A549 (cell line): Measurements from ENCODE around the gene PCK1. TPM values are rescaled to one million over a fixed set of nuclear protein-coding genes. Genes with fewer than 3 reads are reported as not detected.

Source experiments
- ATAC-seq, 2 experiments: fragments of 200-7000 bp in 1 of 2; fragments of >200 bp in 1 of 2; cut with Nextera tagmentation in 1 of 2; cut with Tn5 transposase in 1 of 2; 3 replicates each; pipeline versions ENCODE4 v1.8.0 to v1.9.1; 2018 to 2020; ENCODE audit warnings: mild to moderate bottlenecking in 1 of 2, moderate library complexity in 1 of 2
- CTCF ChIA-PET: fragments of 300-600 bp; sonication (Branson Sonifier 250); formaldehyde crosslinking; extraction: SDS; loops from one replicate; lab custom pipeline; 2021; ENCODE audit warnings: antibody characterized with exemption, inconsistent platforms; lab: Yijun Ruan, JAX
- POLR2A ChIA-PET: fragments of 350-600 bp; formaldehyde crosslinking; extraction: SDS; loops from one replicate; lab custom pipeline; 2021; ENCODE audit warnings: antibody characterized with exemption, inconsistent platforms; lab: Yijun Ruan, JAX
- DNase-seq, 2 experiments: peaks; one replicate each; pipeline versions ENCODE4 v3.0.0 to v3.0.0-alpha.2; 2011 to 2016; ENCODE audit warnings: low read depth in 1 of 2, low spot score in 1 of 2
- FAIRE-seq: peaks from 2 replicates; lab custom pipeline; 2011; peaks lifted over from hg19 to GRCh38; lab: Jason Lieb, UNC
- H3K27ac ChIP-seq, 2 experiments: fragments of >200 bp; sonication (Bioruptor Twin); formaldehyde crosslinking; 3 replicates each; pipeline ENCODE4 v1.5.1; 2016 to 2017
- H3K4me1 ChIP-seq: fragments of >200 bp; sonication (Bioruptor Twin); formaldehyde crosslinking; 3 replicates; pipeline ENCODE4 v1.6.1; 2016
- H3K4me2 ChIP-seq: fragments of >200 bp; sonication (Bioruptor Twin); formaldehyde crosslinking; 3 replicates; pipeline ENCODE4 v1.6.1; 2016
- H3K4me3 ChIP-seq: fragments of >200 bp; sonication (Bioruptor Twin); formaldehyde crosslinking; 3 replicates; pipeline ENCODE4 v1.5.1; 2016
- H3K9me3 ChIP-seq: fragments of >200 bp; sonication (Bioruptor Twin); formaldehyde crosslinking; 3 replicates; pipeline ENCODE4 v1.6.1; 2016
- BHLHE40 ChIP-seq: IDR thresholded peaks from 2 replicates; pipeline ENCODE4 v1.6.1; 2012; ENCODE audit warnings: low read depth, low read length, inconsistent platforms
- CBX8 ChIP-seq: fragments of 200-600 bp; sonication (generic); IDR thresholded peaks from 2 replicates; pipeline ENCODE4 v1.6.1; 2016
- CHD2 ChIP-seq: fragments of 150-350 bp; IDR thresholded peaks from 2 replicates; pipeline ENCODE4 v1.6.1; 2014; ENCODE audit warnings: low read length; ENCODE audit not compliant: partially characterized antibody
- EHMT2 ChIP-seq: fragments of 200-600 bp; sonication (generic); IDR thresholded peaks from 2 replicates; pipeline ENCODE4 v1.6.1; 2016; ENCODE audit warnings: antibody characterized with exemption, low read depth, mild to moderate bottlenecking, moderate library complexity
- FOXS1 ChIP-seq: fragments of 250-450 bp; sonication (Bioruptor Pico); IDR thresholded peaks from 2 replicates; pipeline ENCODE4 v1.5.0; 2020; ENCODE audit warnings: mild to moderate bottlenecking, moderate library complexity
- HEYL ChIP-seq: fragments of 250-450 bp; sonication (Bioruptor Pico); IDR thresholded peaks from 2 replicates; pipeline ENCODE4 v1.8.0; 2021; ENCODE audit warnings: mild to moderate bottlenecking, moderate library complexity
- HOXB13 ChIP-seq: fragments of 250-450 bp; sonication (Bioruptor Pico); IDR thresholded peaks from 2 replicates; pipeline ENCODE4 v1.5.0; 2020; ENCODE audit warnings: low read depth, mild to moderate bottlenecking, moderate library complexity
- KDM5A ChIP-seq: fragments of 200-600 bp; sonication (generic); IDR thresholded peaks from 2 replicates; pipeline ENCODE4 v1.6.1; 2016; ENCODE audit warnings: antibody characterized with exemption, mild to moderate bottlenecking
- MAFK ChIP-seq: fragments of 450-650 bp; IDR thresholded peaks from 2 replicates; pipeline ENCODE4 v1.6.1; 2014; ENCODE audit not compliant: partially characterized antibody
- SMC3 ChIP-seq: fragments of >200 bp; sonication (Bioruptor Twin); formaldehyde crosslinking; IDR thresholded peaks from 3 replicates; pipeline ENCODE4 v1.6.1; 2018; ENCODE audit warnings: inconsistent platforms
- ZC3H11A ChIP-seq: fragments of 450-650 bp; IDR thresholded peaks from 2 replicates; pipeline ENCODE4 v1.6.1; 2014; ENCODE audit warnings: antibody characterized with exemption, mild to moderate bottlenecking
- WGBS: methylation state at CpG from one replicate; pipeline ENCODE4 v1.1.6; 2017; ENCODE audit errors: missing lambda C conversion rate; 5-methylcytosine and 5-hydroxymethylcytosine counted together
- polyA plus RNA-seq, 4 experiments: library from polyadenylated mRNA; depleted of rRNA in 3 of 4; stranded (reverse); fragments of >200 nt; fragmentation: RNase III in 1 of 4; extraction: RNeasy Plus Mini Kit Qiagen cat#74134 plus additional on column Dnase treatment in 1 of 4; gene quantifications; 2 replicates in 3 of 4; 3 replicates in 1 of 4; pipeline ENCODE4 v1.2.3, GENCODE V29; 2011 to 2017
- TF ChIP-seq, protein P1 (sequence below): fragments of 150-350 bp; IDR thresholded peaks from 2 replicates; pipeline ENCODE4 v1.6.1; 2014; ENCODE audit warnings: low read depth, mild to moderate bottlenecking, low read length
- TF ChIP-seq, protein P2 (sequence below): fragments of 250-450 bp; sonication (Bioruptor Pico); IDR thresholded peaks from 2 replicates; pipeline ENCODE4 v1.5.0; 2021; ENCODE audit warnings: mild to moderate bottlenecking, moderate library complexity, borderline replicate concordance
- TF ChIP-seq, protein P3 (sequence below): fragments of 250-450 bp; sonication (Bioruptor Pico); IDR thresholded peaks from 2 replicates; pipeline ENCODE4 v1.5.0; 2020; ENCODE audit warnings: low read depth, mild to moderate bottlenecking, moderate library complexity
- TF ChIP-seq, protein P4 (sequence below): fragments of >200 bp; sonication (Bioruptor Twin); formaldehyde crosslinking; IDR thresholded peaks from 3 replicates; pipeline ENCODE4 v1.6.1; 2016
- TF ChIP-seq, protein P5 (sequence below): IDR thresholded peaks from 2 replicates; pipeline ENCODE4 v1.6.1; 2012

The PCK1 gene
- polyA plus RNA-seq, 2 of the 4 experiments (the other 2 are of a cell fraction) = 0.04 to 0.12 TPM

DNA sequence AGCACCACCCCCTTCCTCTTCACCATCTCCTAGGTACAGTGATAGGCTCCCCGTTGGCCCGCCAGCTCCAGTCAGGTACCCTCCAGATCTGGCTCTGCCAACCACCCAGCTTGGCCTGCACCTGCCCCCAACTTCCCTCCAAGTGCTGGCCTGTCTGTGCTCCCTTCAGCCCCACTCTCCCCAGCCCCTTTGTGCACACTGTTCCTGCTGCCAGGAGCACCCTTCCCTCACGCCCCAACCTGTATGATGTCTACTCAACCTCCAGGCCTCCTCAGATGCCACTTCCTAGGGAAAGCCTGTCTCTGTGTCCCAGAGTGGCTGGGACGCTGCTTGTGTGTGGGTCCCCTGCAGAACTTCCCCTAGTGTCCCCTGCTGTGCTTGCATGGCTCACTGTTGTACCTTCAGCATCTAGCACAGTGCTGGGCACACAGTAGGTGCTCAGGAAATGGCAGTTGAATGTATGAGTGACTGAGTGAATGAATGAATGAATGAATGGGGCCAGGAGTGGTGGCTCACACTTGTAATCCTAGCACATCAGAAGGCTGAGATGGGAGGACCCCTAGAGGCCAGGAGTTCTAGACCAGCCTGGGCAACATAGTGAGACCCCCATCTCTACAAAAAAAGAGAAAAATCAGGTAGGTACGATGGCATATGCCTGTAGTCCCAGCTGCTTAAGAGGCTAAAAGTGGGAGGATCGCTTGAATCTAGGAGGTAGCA is 56.3 kb downstream of the PCK1 start:
- Histone ChIP-seq H3K4me3 (no peak overlapping the region), H3K4me1 (peaks cover 17% of the 10 kb centered on the region), H3K9me3 (no peaks in the 10 kb centered on the region), H3K4me2 (no peak overlapping the region), H3K27ac (0 out of 6 replicates have a peak overlapping the region, but pooled peaks of 1 of the 2 experiments have one; percentile 18)
- ChIA-PET POLR2A (no interaction called here), CTCF (interaction anchor here (0.8 to 8.7 kb wide), 7 partner anchors 11 to 592 kb away, joined by 3 to 109 read pairs (median 4); partner anchors contain the start of gene PCK1)
- DNase-seq (no peak), ATAC-seq (no peak), FAIRE-seq (no peak)
- 79% methylated on average over 6 of the region's 6 CpGs for WGBS
- TF ChIP-seq, protein P1, sequence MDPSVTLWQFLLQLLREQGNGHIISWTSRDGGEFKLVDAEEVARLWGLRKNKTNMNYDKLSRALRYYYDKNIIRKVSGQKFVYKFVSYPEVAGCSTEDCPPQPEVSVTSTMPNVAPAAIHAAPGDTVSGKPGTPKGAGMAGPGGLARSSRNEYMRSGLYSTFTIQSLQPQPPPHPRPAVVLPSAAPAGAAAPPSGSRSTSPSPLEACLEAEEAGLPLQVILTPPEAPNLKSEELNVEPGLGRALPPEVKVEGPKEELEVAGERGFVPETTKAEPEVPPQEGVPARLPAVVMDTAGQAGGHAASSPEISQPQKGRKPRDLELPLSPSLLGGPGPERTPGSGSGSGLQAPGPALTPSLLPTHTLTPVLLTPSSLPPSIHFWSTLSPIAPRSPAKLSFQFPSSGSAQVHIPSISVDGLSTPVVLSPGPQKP = no peak
- TF ChIP-seq ZC3H11A (no peak), SMC3 (no peak), CHD2 (no peak), HOXB13 (no peak), EHMT2 (no peak), BHLHE40 (no peak), MAFK (no peak), FOXS1 (no peak), KDM5A (no peak), CBX8 (no peak), HEYL (CRISPR knock-in tag) (no peak)
- TF ChIP-seq, protein P2, sequence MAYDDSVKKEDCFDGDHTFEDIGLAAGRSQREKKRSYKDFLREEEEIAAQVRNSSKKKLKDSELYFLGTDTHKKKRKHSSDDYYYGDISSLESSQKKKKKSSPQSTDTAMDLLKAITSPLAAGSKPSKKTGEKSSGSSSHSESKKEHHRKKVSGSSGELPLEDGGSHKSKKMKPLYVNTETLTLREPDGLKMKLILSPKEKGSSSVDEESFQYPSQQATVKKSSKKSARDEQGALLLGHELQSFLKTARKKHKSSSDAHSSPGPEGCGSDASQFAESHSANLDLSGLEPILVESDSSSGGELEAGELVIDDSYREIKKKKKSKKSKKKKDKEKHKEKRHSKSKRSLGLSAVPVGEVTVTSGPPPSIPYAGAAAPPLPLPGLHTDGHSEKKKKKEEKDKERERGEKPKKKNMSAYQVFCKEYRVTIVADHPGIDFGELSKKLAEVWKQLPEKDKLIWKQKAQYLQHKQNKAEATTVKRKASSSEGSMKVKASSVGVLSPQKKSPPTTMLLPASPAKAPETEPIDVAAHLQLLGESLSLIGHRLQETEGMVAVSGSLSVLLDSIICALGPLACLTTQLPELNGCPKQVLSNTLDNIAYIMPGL (CRISPR knock-in tag) = no peak
- TF ChIP-seq, protein P3, sequence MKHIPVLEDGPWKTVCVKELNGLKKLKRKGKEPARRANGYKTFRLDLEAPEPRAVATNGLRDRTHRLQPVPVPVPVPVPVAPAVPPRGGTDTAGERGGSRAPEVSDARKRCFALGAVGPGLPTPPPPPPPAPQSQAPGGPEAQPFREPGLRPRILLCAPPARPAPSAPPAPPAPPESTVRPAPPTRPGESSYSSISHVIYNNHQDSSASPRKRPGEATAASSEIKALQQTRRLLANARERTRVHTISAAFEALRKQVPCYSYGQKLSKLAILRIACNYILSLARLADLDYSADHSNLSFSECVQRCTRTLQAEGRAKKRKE (CRISPR knock-in tag) = no peak
- TF ChIP-seq, protein P4, sequence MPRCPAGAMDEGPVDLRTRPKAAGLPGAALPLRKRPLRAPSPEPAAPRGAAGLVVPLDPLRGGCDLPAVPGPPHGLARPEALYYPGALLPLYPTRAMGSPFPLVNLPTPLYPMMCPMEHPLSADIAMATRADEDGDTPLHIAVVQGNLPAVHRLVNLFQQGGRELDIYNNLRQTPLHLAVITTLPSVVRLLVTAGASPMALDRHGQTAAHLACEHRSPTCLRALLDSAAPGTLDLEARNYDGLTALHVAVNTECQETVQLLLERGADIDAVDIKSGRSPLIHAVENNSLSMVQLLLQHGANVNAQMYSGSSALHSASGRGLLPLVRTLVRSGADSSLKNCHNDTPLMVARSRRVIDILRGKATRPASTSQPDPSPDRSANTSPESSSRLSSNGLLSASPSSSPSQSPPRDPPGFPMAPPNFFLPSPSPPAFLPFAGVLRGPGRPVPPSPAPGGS = no peak
- TF ChIP-seq, protein P5, sequence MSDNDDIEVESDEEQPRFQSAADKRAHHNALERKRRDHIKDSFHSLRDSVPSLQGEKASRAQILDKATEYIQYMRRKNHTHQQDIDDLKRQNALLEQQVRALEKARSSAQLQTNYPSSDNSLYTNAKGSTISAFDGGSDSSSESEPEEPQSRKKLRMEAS = no peak

Other genes with a start within 250 kb of the PCK1 start
- not detected in 2 replicates for gene SPO11, start 231.3 kb upstream of the PCK1 start, polyA plus RNA-seq (2011; rRNA removed)
- not detected in 3 replicates for gene SPO11, start 231.3 kb upstream of the PCK1 start, polyA plus RNA-seq (2017; fragmentation: RNase III; extraction: RNeasy Plus Mini Kit Qiagen cat#74134 plus additional on column Dnase treatment)
- gene RAE1, start 209.9 kb upstream of the PCK1 start, polyA plus RNA-seq (2011; rRNA removed) = 69.6 and 73.8 TPM in 2 replicates
- gene RAE1, start 209.9 kb upstream of the PCK1 start, polyA plus RNA-seq (2017; fragmentation: RNase III; extraction: RNeasy Plus Mini Kit Qiagen cat#74134 plus additional on column Dnase treatment) = 54.7 to 61.4 TPM (median 55.7 TPM) in 3 replicates
- gene RBM38, start 169.7 kb upstream of the PCK1 start, polyA plus RNA-seq (2011; rRNA removed) = 6.6 and 7.6 TPM in 2 replicates
- gene RBM38, start 169.7 kb upstream of the PCK1 start, polyA plus RNA-seq (2017; fragmentation: RNase III; extraction: RNeasy Plus Mini Kit Qiagen cat#74134 plus additional on column Dnase treatment) = 13.0 to 15.7 TPM (median 14.2 TPM) in 3 replicates
- gene CTCFL, start 36.0 kb upstream of the PCK1 start, polyA plus RNA-seq (2011; rRNA removed) = 0.03 TPM in 1 of 2 replicates, not detected in the other
- 0.03 TPM in 2 of 3 replicates, not detected in the other for gene CTCFL, start 36.0 kb upstream of the PCK1 start, polyA plus RNA-seq (2017; fragmentation: RNase III; extraction: RNeasy Plus Mini Kit Qiagen cat#74134 plus additional on column Dnase treatment)
- gene ZBP1, start 59.3 kb downstream of the PCK1 start, polyA plus RNA-seq (2011; rRNA removed) = not detected in 2 replicates
- gene ZBP1, start 59.3 kb downstream of the PCK1 start, polyA plus RNA-seq (2017; fragmentation: RNase III; extraction: RNeasy Plus Mini Kit Qiagen cat#74134 plus additional on column Dnase treatment) = 0.05 to 0.07 TPM (median 0.05 TPM) in 3 replicates
- gene PMEPA1, start 148.9 kb downstream of the PCK1 start, polyA plus RNA-seq (2011; rRNA removed) = 131 and 150 TPM in 2 replicates
- 114 to 152 TPM (median 147 TPM) in 3 replicates for gene PMEPA1, start 148.9 kb downstream of the PCK1 start, polyA plus RNA-seq (2017; fragmentation: RNase III; extraction: RNeasy Plus Mini Kit Qiagen cat#74134 plus additional on column Dnase treatment)